GM12892 (cell line): Measurements from ENCODE around the gene MEIOSIN.

ENCODE experiments used
- POLR2A ChIP-seq: IDR thresholded peaks from 2 replicates; pipeline ENCODE4 v1.6.1; 2011; ENCODE audit warnings: low read depth, low read length, control low read depth
- POLR2AphosphoS5 ChIP-seq: IDR thresholded peaks from 2 replicates; pipeline ENCODE4 v1.6.1; 2011; ENCODE audit warnings: low read depth, low read length, control low read depth
- TAF1 ChIP-seq: IDR thresholded peaks from 2 replicates; pipeline ENCODE4 v1.6.1; 2011; ENCODE audit warnings: low read depth, mild to moderate bottlenecking, control low read depth, low read length, borderline replicate concordance

DNA sequence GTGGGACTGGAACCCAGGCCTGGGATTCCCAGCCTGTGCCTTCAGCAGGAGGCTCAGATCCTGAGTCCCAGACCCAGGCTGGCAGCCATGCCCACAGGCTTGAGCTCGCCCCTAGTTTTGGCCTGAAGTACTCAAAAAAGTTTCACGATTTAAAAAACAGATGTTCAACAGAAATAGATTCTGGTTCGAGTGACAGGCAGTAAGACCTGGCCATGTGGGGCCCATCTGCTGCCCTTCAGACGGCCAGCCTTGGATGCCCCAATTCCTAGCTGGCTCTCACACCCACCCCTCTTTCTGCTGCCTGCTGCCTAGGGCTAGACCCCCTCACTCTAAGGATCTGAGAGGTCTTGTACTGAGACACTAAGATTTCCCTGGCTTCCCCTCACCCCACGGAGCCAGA is 51.9 kb downstream of the MEIOSIN start:
- TF ChIP-seq POLR2A: no peak
- TF ChIP-seq TAF1: no peak
- TF ChIP-seq POLR2AphosphoS5: no peak
